ENCODE data around the gene CDH13. TPM values are rescaled to one million over a fixed set of nuclear protein-coding genes. Genes with fewer than 3 reads are reported as not detected.

Gene CDH13
- total RNA-seq, 4 donors from 2014 or later = 3.1 to 13.5 (median 8.9) TPM

- no peaks in the 10 kb centered on the region for H3K27me3 ChIP-seq
- no peaks in the 10 kb centered on the region for H3K4me1 ChIP-seq
- no peak overlapping the region for H3K27ac ChIP-seq (replicated peaks in 1 of 4)
- no peak for TF ChIP-seq POLR2AphosphoS5 (IDR thresholded peaks at IDR 0.05)
- no peak for TF ChIP-seq POLR2A (IDR thresholded peaks at IDR 0.05; ENCODE audit: low read depth)
- TF ChIP-seq CTCF (IDR thresholded peaks at IDR 0.05) = no peak
- no peak for TF ChIP-seq EP300 (IDR thresholded peaks at IDR 0.05)
- 87% methylated on average over 3 of the region's 3 CpGs for WGBS
- no peaks in the 10 kb centered on the region for H3K36me3 ChIP-seq
- intact Hi-C loops (cut with DNase I) = no loop called here
- no peak for DNase-seq (ENCODE audit: extremely low spot score)
- peaks cover 0 to 3% (median 0%) of the 10 kb centered on the region in 4 donors for H3K9me3 ChIP-seq
- H3K4me3 ChIP-seq = no peak overlapping the region
These were observed 214.3 kb downstream of the CDH13 start for GRCh38 chr16:82841108-82841507.

- TF ChIP-seq POLR2AphosphoS5 (IDR thresholded peaks at IDR 0.05) (no peak), POLR2A (IDR thresholded peaks at IDR 0.05; ENCODE audit: low read depth) (no peak), CTCF (IDR thresholded peaks at IDR 0.05) (no peak), EP300 (IDR thresholded peaks at IDR 0.05) (no peak)
- H3K36me3 ChIP-seq = no peaks in the 10 kb centered on the region
- H3K27me3 ChIP-seq = no peaks in the 10 kb centered on the region
- peaks cover 0 to 7% (median 0%) of the 10 kb centered on the region in 4 donors for H3K4me1 ChIP-seq
- H3K9me3 ChIP-seq = peaks cover 0 to 3% (median 0%) of the 10 kb centered on the region in 4 donors
- no peak overlapping the region for H3K27ac ChIP-seq (replicated peaks in 1 of 4)
- 82% methylated on average over 5 of the region's 5 CpGs for WGBS
- H3K4me3 ChIP-seq = no peak overlapping the region
- DNase-seq (ENCODE audit: extremely low spot score) = no peak
- intact Hi-C loops (cut with DNase I) = no loop called here
These were observed 217.0 kb downstream of the CDH13 start for GRCh38 chr16:82843606-82844271.

GRCh38 chr16:82845116-82845515, 218.3 kb downstream of the CDH13 start:
- Histone ChIP-seq H3K27me3 (no peaks in the 10 kb centered on the region), H3K36me3 (no peaks in the 10 kb centered on the region), H3K27ac (replicated peaks in 1 of 4) (no peak overlapping the region), H3K4me3 (no peak overlapping the region), H3K4me1 (peaks cover 0 to 7% (median 0%) of the 10 kb centered on the region in 4 donors), H3K9me3 (no peaks in the 10 kb centered on the region)
- WGBS = 56% methylated on average over 3 of the region's 3 CpGs
- TF ChIP-seq POLR2A (IDR thresholded peaks at IDR 0.05; ENCODE audit: low read depth) (no peak), POLR2AphosphoS5 (IDR thresholded peaks at IDR 0.05) (no peak), CTCF (IDR thresholded peaks at IDR 0.05) (no peak), EP300 (IDR thresholded peaks at IDR 0.05) (no peak)
- intact Hi-C loops (cut with DNase I) = no loop called here
- DNase-seq (ENCODE audit: extremely low spot score) = no peak

- intact Hi-C loops (cut with DNase I) = no loop called here
These were observed 220.0 kb downstream of the CDH13 start for GRCh38 chr16:82846806-82847205.

More at GRCh38 chr16:82846806-82847205, 220.0 kb downstream of the CDH13 start:
- no peak for DNase-seq (ENCODE audit: extremely low spot score)
- Histone ChIP-seq H3K27me3 (no peaks in the 10 kb centered on the region), H3K4me3 (no peak overlapping the region), H3K36me3 (no peaks in the 10 kb centered on the region), H3K27ac (replicated peaks in 1 of 4) (no peak overlapping the region), H3K4me1 (peaks cover 0 to 7% (median 0%) of the 10 kb centered on the region in 4 donors), H3K9me3 (no peaks in the 10 kb centered on the region)
- TF ChIP-seq CTCF (IDR thresholded peaks at IDR 0.05) = no peak
- TF ChIP-seq POLR2A (IDR thresholded peaks at IDR 0.05; ENCODE audit: low read depth) = no peak
- no peak for TF ChIP-seq POLR2AphosphoS5 (IDR thresholded peaks at IDR 0.05)
- no peak for TF ChIP-seq EP300 (IDR thresholded peaks at IDR 0.05)
- WGBS = 93% methylated on average over 1 of the region's 1 CpG

Data from esophagus muscularis mucosa (tissue), 4 donors.